Fibroblast of skin of right biceps (primary cell): Measurements from ENCODE around the gene PHOSPHO2.
A peak's percentile ranks its signal among the peaks of the same experiment; 100 is the strongest.

Experiments used
- DNase-seq: peaks from one replicate; pipeline ENCODE4 v3.0.0-alpha.2; 2013

The PHOSPHO2 gene, protein sequence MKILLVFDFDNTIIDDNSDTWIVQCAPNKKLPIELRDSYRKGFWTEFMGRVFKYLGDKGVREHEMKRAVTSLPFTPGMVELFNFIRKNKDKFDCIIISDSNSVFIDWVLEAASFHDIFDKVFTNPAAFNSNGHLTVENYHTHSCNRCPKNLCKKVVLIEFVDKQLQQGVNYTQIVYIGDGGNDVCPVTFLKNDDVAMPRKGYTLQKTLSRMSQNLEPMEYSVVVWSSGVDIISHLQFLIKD

DNA sequence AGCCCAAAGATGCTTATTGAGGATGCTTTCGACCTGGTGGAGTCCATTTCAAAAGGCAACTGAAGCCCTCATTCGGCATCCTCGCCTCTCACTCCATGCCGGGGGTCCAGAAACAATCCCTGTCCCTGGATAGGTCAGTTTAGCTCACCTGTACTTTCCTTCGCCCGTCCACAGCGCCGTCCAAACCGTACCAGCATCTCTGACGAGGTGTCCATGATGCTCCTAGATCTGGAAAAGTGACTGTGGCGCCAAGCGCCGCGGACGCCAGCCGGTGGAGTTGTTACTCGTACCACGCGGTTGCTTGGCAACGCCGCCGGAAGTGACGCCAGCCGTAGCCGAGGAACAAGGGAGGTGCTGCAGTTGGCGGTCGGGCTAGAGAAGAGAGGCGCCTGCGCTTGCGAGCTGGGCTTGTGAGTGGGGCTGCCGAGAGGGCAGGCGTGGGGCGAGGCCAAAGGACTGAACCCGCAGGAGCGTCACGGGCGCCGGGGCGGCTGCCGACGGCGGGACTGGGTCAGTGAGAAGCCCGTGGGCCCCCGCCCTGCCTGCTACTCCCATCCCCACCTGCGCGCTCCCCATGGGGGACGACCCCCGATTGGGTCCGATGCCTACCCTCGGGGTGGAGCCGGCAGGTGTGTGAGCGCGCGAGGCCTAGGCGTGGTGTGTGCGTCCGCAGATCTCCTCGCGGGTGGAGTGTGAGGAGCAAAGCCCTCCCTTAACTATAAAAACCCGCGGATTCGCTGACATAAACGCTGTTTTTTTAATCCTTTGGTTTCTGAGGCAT is at the start of gene PHOSPHO2, which contains the start of gene CFAP210:
PHOSPHO2 (plus strand) TSS at position 357 of the 781 bp plus-strand sequence. CDS start 6,503 bp downstream, outside the sequence.
CFAP210 (minus strand) TSS at position 293 of the 781 bp plus-strand sequence; CDS start at position 215, 78 bp downstream.
- DNase-seq = peak; percentile 96

DNA sequence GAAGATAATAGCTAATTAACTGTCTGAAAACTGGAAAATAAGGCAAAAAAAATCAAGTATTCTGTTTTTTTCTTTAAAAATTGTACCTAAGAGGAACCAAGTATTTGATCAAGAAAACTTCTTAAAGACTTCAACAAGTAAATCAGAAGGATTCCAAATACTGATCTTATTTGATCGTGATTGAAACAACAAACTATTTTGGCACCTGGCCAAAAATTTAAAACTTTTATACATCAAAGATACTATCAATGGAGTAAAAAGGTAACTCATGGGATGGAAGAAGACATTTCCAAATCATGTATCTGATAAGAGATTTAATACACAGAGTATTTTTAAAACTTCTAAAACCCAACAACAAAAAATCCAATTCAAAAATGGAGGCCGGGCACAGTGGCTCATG is 46.8 kb upstream of the PHOSPHO2 start:
- DNase-seq = no peak

- no peak for DNase-seq
These were observed 45.0 kb upstream of the PHOSPHO2 start for GRCh38 chr2:169649278-169649677.

DNA sequence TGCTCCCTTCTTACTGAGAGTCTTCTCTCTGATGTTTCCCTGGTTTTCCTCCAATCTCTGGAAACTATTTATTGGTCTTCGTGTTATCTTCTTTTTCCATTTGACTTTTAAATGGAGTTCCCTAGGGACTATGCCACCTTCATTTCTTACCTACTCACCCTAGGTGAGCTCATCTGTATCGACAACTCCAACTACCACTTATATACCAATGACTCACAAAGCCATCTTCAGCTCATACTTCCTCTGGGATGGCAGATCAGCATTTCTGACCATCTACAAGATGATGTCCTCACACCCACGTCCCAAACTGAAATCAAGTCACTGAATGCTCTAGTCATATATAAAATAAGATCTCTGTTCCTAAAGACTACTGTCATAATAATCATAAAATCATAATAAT is 40.6 kb upstream of the PHOSPHO2 start:
- DNase-seq = no peak

DNA sequence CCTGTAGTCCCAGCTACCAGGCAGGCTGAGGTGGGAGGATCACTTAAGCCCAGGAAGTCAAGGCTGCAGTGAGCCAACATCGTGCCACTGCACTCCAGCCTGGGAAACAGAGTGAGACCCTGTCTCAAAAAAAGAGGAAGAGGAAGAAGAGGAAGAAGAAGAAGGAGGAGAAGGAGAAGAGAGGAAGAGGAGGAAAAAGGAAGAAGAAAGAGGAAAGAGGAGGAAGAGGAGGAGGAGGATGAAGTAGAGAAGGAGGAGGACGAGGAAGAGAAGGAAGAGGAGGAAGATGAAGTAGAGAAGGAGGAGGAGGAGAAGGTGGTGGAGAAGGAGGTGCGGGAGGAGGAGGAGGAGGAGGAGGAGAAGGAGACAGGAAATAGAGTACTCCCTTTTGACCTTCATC is 38.1 kb upstream of the PHOSPHO2 start:
- DNase-seq = no peak

- no peak for DNase-seq
These were observed 35.4 kb upstream of the PHOSPHO2 start for GRCh38 chr2:169658877-169659276.

GRCh38 chr2:169659320-169659719 is 34.9 kb upstream of the PHOSPHO2 start:
- DNase-seq = no peak

- no peak for DNase-seq
These were observed 33.0 kb upstream of the PHOSPHO2 start for GRCh38 chr2:169661265-169661664.

DNA sequence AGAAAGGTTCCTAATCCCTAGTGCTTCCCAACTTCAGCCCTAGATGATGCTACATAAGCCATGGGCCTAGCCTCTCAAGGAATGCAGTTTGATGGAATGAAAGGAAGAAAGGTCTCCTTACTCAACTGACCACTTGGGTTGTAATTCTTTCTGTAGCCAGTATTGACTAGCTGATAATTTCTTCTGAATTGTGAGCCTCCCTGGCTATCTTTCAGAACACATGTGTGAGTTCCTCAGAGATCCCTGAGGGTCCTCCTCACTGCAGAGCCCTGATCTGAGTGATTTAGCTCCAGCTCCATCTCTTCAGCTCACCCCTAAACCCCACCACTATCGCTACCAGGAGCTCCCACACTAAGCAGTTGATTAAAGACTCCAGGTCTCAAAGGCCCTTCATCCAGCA is 31.5 kb upstream of the PHOSPHO2 start:
- no peak for DNase-seq

DNA sequence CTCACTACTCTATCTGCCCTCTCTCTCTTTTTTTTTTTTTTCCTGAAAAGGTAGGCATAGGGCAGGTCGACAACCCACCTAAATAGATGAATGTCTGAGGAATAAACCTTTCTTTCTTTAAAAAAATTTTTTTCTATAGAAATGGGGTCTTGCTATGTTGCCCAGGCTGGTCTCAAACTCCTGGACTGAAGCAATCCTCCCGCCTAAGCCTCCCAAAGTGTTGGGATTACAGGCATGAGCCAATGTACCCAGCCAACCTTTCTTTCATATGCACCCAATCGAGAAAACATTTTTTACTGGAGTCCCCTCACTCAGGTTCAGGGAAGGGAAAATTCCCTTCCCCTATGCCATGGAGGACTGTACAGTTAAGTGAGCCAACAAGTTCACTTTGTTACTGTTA is 31.0 kb upstream of the PHOSPHO2 start:
- no peak for DNase-seq

DNA sequence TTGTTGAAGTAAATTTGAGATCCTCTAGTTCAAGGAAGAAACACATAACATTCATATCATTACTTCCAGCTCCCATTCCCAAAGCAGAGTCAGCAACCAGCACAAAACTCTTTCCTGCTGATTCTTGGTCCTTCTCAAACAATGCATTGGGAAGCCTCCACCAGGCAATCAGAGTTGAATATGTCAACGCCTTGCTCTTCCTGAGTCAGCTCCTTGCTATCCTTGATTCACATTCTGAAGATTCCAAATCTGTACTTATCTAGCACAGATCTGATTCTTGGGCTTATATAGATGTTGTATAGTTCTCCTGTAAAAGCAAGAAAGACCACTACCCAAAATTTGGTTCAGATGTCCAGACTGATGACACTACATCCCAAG is 29.7 kb upstream of the PHOSPHO2 start:
- peak; percentile 57 for DNase-seq

DNA sequence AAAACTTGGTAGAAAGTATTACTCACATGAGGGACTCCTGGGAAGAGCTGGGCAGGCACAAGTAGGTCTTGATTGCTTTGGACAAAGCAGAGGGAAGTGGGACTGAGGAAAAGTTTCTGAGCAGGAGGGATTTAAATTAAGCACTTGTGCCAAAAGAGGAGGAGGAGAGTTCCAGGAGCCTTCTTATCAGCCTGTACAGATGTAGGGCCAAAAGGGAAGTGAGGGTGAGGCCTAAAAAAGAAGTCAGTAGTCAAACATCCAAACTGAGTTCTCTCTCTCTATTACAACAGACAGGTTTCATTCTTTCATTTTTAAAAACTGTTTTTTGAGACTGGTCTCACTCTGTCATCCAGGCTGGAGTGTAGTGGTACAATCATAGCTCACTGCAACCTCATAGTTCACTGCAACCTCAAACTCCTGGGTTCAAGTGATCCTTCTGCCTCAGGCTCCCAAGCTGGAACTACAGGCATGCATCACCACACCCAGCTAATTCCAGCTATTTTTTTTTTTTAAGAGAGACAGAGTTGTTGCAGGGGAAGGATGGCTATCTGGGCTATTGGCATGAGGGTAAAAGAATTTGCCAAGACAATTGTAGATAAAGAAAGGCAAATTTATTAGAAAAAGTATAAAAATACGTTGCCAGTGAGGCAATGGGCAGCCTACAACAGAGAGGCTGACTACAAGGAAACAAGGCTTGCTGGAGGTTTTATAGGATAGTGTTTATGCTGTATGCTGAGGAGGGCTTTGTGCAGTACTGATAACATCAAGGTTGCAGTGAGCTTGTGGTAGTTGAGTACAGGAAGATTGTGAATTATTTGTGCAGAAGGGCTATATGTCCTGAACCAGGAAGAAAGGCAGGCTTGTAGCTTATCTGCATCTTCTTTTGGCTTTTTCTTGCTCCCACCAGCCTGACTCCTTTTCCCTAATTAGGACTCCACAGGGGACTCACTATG is 29.0 kb upstream of the PHOSPHO2 start:
- DNase-seq = no peak

- no peak for DNase-seq
These were observed 26.7 kb upstream of the PHOSPHO2 start for GRCh38 chr2:169667583-169667982.

- peak; percentile 60 for DNase-seq
These were observed 24.0 kb upstream of the PHOSPHO2 start for GRCh38 chr2:169670215-169670651.

DNA sequence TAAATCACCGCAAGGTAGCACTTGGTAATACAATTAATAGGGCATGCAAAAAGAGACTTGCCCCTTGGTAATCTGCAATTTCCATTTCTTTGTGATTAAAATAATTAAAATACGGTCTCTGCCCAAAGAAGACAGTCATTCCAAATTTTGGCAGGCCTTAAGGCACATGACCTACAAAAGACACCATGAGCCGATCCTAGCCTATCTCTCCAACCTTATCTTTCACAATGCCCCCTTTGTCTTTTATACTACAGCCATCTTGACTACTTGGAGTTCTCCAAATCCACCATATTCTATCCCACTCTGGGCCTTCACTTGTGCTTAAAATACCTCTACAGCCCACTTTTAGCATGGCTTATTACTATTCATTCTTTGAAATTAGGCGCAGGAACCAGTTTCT is 23.3 kb upstream of the PHOSPHO2 start:
- DNase-seq = no peak

DNA sequence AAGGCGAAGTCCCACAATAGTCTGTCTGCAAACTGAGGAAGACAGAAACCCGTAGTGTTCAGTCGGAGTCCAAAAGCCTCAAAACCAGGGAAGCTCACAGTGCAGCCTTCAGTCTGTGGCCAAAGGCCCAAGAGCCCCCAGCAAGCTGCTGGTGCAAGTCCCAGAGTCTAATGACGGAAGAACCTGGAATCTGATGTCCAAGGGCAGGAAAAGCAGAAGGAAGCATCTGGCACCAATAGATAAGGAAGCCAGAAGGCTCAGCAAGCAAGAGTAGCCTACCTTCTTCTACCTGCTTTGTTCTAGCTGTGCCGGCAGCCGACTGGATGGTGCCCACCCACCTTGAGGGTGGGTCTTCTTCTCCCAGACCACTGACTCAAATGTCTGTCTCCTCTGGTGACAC is 21.9 kb upstream of the PHOSPHO2 start:
- DNase-seq = no peak

DNA sequence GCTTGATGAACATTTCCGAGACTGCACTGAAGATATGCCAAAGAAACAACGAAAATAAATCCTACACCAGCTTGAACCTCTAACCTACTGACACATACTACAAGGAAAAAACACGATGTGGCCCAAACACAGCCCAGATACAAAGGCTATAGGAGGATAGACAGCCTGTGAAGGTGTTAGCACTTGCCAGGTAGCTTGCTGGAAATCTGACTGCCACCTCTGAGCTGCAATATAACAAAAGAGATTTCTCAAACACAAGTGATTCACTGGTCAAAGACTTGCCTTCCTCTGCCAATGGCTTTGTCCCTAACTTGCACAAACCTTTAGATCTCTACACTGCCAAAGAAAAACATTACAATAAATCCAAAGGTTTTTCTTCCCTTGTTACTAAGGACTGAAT is 21.2 kb upstream of the PHOSPHO2 start:
- DNase-seq = no peak

DNA sequence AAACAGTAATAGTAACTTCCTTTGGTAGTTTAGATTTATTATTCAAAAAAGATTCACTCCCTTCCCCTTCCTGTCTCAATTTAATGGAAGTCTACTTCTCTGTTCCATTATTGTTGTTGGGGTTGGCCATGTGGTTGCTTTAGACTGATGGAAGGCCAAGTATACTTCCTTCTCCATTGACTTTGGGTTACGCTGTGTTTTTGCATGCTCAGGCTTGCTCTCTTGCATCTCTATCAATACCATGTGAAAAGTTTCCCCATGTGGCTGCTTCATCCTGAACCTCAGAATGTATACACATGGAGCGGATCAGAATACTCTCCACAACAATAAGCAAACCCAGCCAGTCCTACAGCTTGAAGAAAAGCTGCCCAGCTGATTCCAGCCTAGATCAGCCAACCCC is 20.3 kb upstream of the PHOSPHO2 start:
- DNase-seq = no peak

- no peak for DNase-seq
These were observed 17.9 kb upstream of the PHOSPHO2 start for GRCh38 chr2:169676357-169676756.

GRCh38 chr2:169676850-169677249 is 17.4 kb upstream of the PHOSPHO2 start:
- no peak for DNase-seq

GRCh38 chr2:169683054-169683424 is 11.2 kb upstream of the PHOSPHO2 start:
- DNase-seq = no peak

DNA sequence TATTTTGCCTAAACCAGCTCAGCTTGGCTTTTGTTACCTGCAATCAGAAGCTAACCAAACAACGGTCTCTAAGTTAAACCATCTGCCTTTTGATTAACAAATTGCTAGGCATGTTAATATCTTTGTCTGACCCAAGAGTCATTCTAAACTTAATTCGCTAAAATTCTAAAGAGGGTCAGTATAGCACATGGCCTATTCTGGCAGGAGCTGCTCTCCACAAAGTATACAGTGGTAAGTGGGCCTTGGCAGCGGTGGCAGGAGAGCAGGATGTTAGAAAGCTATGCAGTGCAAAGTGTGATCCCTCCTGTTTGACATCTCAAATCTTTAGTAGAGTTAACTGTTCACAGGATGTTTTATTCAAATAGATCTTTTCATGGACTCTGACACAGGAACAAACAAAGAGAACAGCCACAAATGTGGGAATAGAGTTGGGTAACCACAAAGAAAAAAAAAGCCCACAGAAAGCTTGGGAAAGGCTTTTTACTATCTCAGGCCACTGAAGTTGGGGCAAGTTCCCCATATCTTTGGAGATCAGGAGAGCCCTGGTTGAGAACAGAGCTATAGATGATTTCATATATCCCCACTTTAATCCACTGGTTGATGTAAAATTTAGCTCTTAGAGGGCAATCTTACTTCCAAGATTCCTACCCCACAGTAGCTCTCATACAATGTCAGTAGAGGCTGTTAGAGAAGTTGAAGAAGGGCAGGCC is 10.7 kb upstream of the PHOSPHO2 start:
- DNase-seq = no peak

DNA sequence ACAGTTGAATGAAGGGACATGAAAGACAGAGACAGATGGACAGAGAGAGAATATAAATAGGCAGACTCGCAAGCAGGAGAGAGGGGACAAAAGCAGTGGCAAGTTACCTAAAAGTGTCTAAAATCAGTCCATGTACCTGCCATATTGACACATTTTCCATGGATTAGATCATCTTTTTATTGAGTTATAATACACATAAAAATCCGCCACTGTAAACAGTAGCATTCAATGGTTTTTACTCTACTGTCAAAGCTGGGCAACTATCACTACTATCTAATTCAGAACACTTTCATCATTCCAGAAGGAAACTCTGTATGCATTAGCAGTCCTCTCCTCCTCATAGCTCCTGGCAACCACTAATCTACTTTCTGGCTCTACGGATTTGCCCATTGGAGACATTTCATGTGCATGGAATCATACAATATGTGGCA is 10.1 kb upstream of the PHOSPHO2 start:
- DNase-seq = no peak
